ENCODE results near the gene NTRK1. TPM values are rescaled to one million over a fixed set of nuclear protein-coding genes. Genes with fewer than 3 reads are reported as not detected.

The NTRK1 gene
- total and polyA plus RNA-seq, 2 of the 13 experiments (the other 11 are each of a cell fraction or from before 2014, with no cell fraction given), result not detected

GRCh38 chr1:156836041-156836654, 24.5 kb upstream of the NTRK1 start (continued):
- TF ChIP-seq ZNF407 (CRISPR knock-in tag; IDR thresholded peaks at IDR 0.05; ENCODE audit: not compliant biosample characterization), result no peak
- TF ChIP-seq ZNF296 (CRISPR knock-in tag; conservative IDR thresholded peaks at IDR 0.05), result no peak
- no peak for TF ChIP-seq RAD51 (IDR thresholded peaks at IDR 0.05; ENCODE audit: borderline replicate concordance)
- TF ChIP-seq ZSCAN21 (CRISPR knock-in tag; IDR thresholded peaks at IDR 0.05; ENCODE audit: borderline replicate concordance), result no peak
- no peak for TF ChIP-seq ZNF33A (CRISPR knock-in tag; IDR thresholded peaks at IDR 0.05; ENCODE audit: borderline replicate concordance)
- no peak for TF ChIP-seq ZNF180 (CRISPR knock-in tag; IDR thresholded peaks at IDR 0.05; ENCODE audit: borderline replicate concordance, low read depth)
- TF ChIP-seq, protein P1, sequence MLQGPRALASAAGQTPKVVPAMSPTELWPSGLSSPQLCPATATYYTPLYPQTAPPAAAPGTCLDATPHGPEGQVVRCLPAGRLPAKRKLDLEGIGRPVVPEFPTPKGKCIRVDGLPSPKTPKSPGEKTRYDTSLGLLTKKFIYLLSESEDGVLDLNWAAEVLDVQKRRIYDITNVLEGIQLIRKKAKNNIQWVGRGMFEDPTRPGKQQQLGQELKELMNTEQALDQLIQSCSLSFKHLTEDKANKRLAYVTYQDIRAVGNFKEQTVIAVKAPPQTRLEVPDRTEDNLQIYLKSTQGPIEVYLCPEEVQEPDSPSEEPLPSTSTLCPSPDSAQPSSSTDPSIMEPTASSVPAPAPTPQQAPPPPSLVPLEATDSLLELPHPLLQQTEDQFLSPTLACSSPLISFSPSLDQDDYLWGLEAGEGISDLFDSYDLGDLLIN (CRISPR knock-in tag; IDR thresholded peaks at IDR 0.05; ENCODE audit: borderline replicate concordance), result no peak

All from HepG2 (cell line).